PFSK-1 (cell line): ENCODE data around the gene C4orf17.

ENCODE experiments used
- POLR2AphosphoS5 ChIP-seq: IDR thresholded peaks from 2 replicates; pipeline ENCODE4 v1.6.1; 2012; ENCODE audit warnings: low read depth, mild to moderate bottlenecking, control low read depth, low read length, moderate library complexity
- SIN3A ChIP-seq: IDR thresholded peaks from 2 replicates; pipeline ENCODE4 v1.6.1; 2012; ENCODE audit warnings: mild to moderate bottlenecking, low read length, moderate library complexity, borderline replicate concordance; ENCODE audit not compliant: insufficient read depth

DNA sequence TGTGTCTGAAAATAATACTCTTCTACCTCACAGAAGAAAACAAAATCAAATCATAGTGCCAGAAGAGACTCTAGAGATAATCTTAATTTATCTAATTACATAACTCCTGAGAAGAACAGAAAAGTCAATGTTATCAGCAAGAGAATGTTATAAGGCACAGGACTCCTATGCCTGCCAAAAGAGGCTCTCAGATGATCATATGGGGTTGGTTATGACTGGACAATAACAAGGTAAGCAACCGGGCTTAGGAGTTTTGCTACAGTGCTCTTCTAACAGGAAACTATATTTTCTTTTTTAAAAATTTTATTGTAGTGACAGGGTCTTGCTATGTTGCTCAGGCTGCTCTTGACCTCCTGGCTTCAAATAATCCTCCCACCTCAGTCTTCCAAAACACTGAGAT, 3.5 kb upstream of the C4orf17 start:
- TF ChIP-seq POLR2AphosphoS5 (no peak), SIN3A (no peak)
